ENCODE measurements around the gene ZNF236. TPM values are rescaled to one million over a fixed set of nuclear protein-coding genes. Genes with fewer than 3 reads are reported as not detected.

ZNF236 gene
- total RNA-seq, 1 experiment from 2014 or later, result 6.3 TPM

GRCh38 chr18:76993573-76993972 is 171.2 kb downstream of the ZNF236 start:
- DNase-seq (ENCODE audit: low read depth in 1 of 2, low spot score in 2 of 2), result no peak
- no peaks in the 10 kb centered on the region for H3K36me3 ChIP-seq
- H3K4me3 ChIP-seq, result no peak overlapping the region
- no peaks in the 10 kb centered on the region for H3K9me3 ChIP-seq (replicated peaks)
- H3K4me1 ChIP-seq (replicated peaks), result peaks cover 22% of the 10 kb centered on the region
- no peak overlapping the region for H3K27ac ChIP-seq
- H3K27me3 ChIP-seq (replicated peaks), result peaks cover 23% of the 10 kb centered on the region

- H3K9me3 ChIP-seq (replicated peaks), result no peaks in the 10 kb centered on the region
- peaks cover 23% of the 10 kb centered on the region for H3K27me3 ChIP-seq (replicated peaks)
- no peak overlapping the region for H3K4me3 ChIP-seq
- H3K4me1 ChIP-seq (replicated peaks), result peaks cover 22% of the 10 kb centered on the region
- no peak for DNase-seq (ENCODE audit: low read depth in 1 of 2, low spot score in 2 of 2)
- no peaks in the 10 kb centered on the region for H3K36me3 ChIP-seq
- H3K27ac ChIP-seq, result no peak overlapping the region
Observed at GRCh38 chr18:76994086-76994654, 171.8 kb downstream of the ZNF236 start.

GRCh38 chr18:76995896-76996295 is 173.5 kb downstream of the ZNF236 start:
- Histone ChIP-seq H3K4me3 (no peak overlapping the region), H3K27ac (peak overlapping the region; percentile 54), H3K36me3 (no peaks in the 10 kb centered on the region), H3K9me3 (replicated peaks) (no peaks in the 10 kb centered on the region), H3K27me3 (replicated peaks) (peaks cover 23% of the 10 kb centered on the region), H3K4me1 (replicated peaks) (peaks cover 22% of the 10 kb centered on the region)
- DNase-seq (ENCODE audit: low read depth in 1 of 2, low spot score in 2 of 2), result peak in 1 of 2 experiments; percentile 63

GRCh38 chr18:76996429-76996828 is 174.1 kb downstream of the ZNF236 start:
- no peak for DNase-seq (ENCODE audit: low read depth in 1 of 2, low spot score in 2 of 2)

GRCh38 chr18:76997951-76998808 is 175.8 kb downstream of the ZNF236 start:
- DNase-seq (ENCODE audit: low read depth in 1 of 2, low spot score in 2 of 2), result no peak
- no peaks in the 10 kb centered on the region for H3K9me3 ChIP-seq (replicated peaks)
- H3K27ac ChIP-seq, result no peak overlapping the region
- H3K4me3 ChIP-seq, result no peak overlapping the region
- H3K4me1 ChIP-seq (replicated peaks), result peaks cover 22% of the 10 kb centered on the region
- peaks cover 19% of the 10 kb centered on the region for H3K27me3 ChIP-seq (replicated peaks)
- H3K36me3 ChIP-seq, result no peaks in the 10 kb centered on the region

More at GRCh38 chr18:76996429-76996828, 174.1 kb downstream of the ZNF236 start:
- Histone ChIP-seq H3K27me3 (replicated peaks) (peaks cover 23% of the 10 kb centered on the region), H3K27ac (peak overlapping the region; percentile 54), H3K9me3 (replicated peaks) (no peaks in the 10 kb centered on the region), H3K36me3 (no peaks in the 10 kb centered on the region), H3K4me1 (replicated peaks) (peaks cover 22% of the 10 kb centered on the region), H3K4me3 (no peak overlapping the region)

GRCh38 chr18:76999077-76999476 is 176.7 kb downstream of the ZNF236 start:
- H3K27me3 ChIP-seq (replicated peaks), result peaks cover 22% of the 10 kb centered on the region
- no peak for DNase-seq (ENCODE audit: low read depth in 1 of 2, low spot score in 2 of 2)
- H3K36me3 ChIP-seq, result no peaks in the 10 kb centered on the region
- no peak overlapping the region for H3K4me3 ChIP-seq
- H3K9me3 ChIP-seq (replicated peaks), result no peaks in the 10 kb centered on the region
- H3K4me1 ChIP-seq (replicated peaks), result peaks cover 22% of the 10 kb centered on the region
- H3K27ac ChIP-seq, result no peak overlapping the region

GRCh38 chr18:77000527-77000926 is 178.2 kb downstream of the ZNF236 start:
- H3K27me3 ChIP-seq (replicated peaks), result peaks cover 22% of the 10 kb centered on the region; the same call in 1 of the 2 replicates
- peak in 1 of 2 experiments; percentile 42 for DNase-seq (ENCODE audit: low read depth in 1 of 2, low spot score in 2 of 2)
- no peak overlapping the region for H3K4me3 ChIP-seq
- peaks cover 17% of the 10 kb centered on the region for H3K4me1 ChIP-seq (replicated peaks)
- H3K27ac ChIP-seq, result no peak overlapping the region
- no peaks in the 10 kb centered on the region for H3K9me3 ChIP-seq (replicated peaks)
- H3K36me3 ChIP-seq, result no peaks in the 10 kb centered on the region

GRCh38 chr18:77001041-77001440 is 178.7 kb downstream of the ZNF236 start:
- Histone ChIP-seq H3K27me3 (replicated peaks) (peaks cover 22% of the 10 kb centered on the region; the same call in 1 of the 2 replicates), H3K27ac (no peak overlapping the region), H3K9me3 (replicated peaks) (no peaks in the 10 kb centered on the region), H3K4me3 (no peak overlapping the region), H3K36me3 (no peaks in the 10 kb centered on the region), H3K4me1 (replicated peaks) (peaks cover 12% of the 10 kb centered on the region)
- no peak for DNase-seq (ENCODE audit: low read depth in 1 of 2, low spot score in 2 of 2)

GRCh38 chr18:77001979-77002378 is 179.6 kb downstream of the ZNF236 start:
- Histone ChIP-seq H3K36me3 (no peaks in the 10 kb centered on the region), H3K27me3 (replicated peaks) (peaks cover 22% of the 10 kb centered on the region; the same call in 1 of the 2 replicates), H3K4me1 (replicated peaks) (peaks cover 3% of the 10 kb centered on the region), H3K4me3 (no peak overlapping the region), H3K27ac (no peak overlapping the region), H3K9me3 (replicated peaks) (no peaks in the 10 kb centered on the region)
- no peak for DNase-seq (ENCODE audit: low read depth in 1 of 2, low spot score in 2 of 2)

GRCh38 chr18:77002496-77002895 is 180.1 kb downstream of the ZNF236 start:
- no peak for DNase-seq (ENCODE audit: low read depth in 1 of 2, low spot score in 2 of 2)
- peaks cover 22% of the 10 kb centered on the region; the same call in 1 of the 2 replicates for H3K27me3 ChIP-seq (replicated peaks)

GRCh38 chr18:77003316-77003715 is 181.0 kb downstream of the ZNF236 start:
- H3K27ac ChIP-seq, result no peak overlapping the region
- no peak for DNase-seq (ENCODE audit: low read depth in 1 of 2, low spot score in 2 of 2)
- H3K9me3 ChIP-seq (replicated peaks), result no peaks in the 10 kb centered on the region
- peaks cover 27% of the 10 kb centered on the region; the same call in 1 of the 2 replicates for H3K27me3 ChIP-seq (replicated peaks)
- no peak overlapping the region for H3K4me3 ChIP-seq
- H3K36me3 ChIP-seq, result no peaks in the 10 kb centered on the region
- H3K4me1 ChIP-seq (replicated peaks), result no peaks in the 10 kb centered on the region

More at GRCh38 chr18:77002496-77002895, 180.1 kb downstream of the ZNF236 start:
- Histone ChIP-seq H3K4me3 (no peak overlapping the region), H3K4me1 (replicated peaks) (no peaks in the 10 kb centered on the region), H3K9me3 (replicated peaks) (no peaks in the 10 kb centered on the region), H3K27ac (no peak overlapping the region), H3K36me3 (no peaks in the 10 kb centered on the region)

GRCh38 chr18:77004555-77005380 is 182.4 kb downstream of the ZNF236 start:
- Histone ChIP-seq H3K9me3 (replicated peaks) (no peaks in the 10 kb centered on the region), H3K4me3 (no peak overlapping the region), H3K27me3 (replicated peaks) (peaks cover 27% of the 10 kb centered on the region; the same call in 1 of the 2 replicates), H3K27ac (no peak overlapping the region), H3K36me3 (no peaks in the 10 kb centered on the region), H3K4me1 (replicated peaks) (no peaks in the 10 kb centered on the region)
- no peak for DNase-seq (ENCODE audit: low read depth in 1 of 2, low spot score in 2 of 2)

GRCh38 chr18:77005651-77006195 is 183.4 kb downstream of the ZNF236 start:
- Histone ChIP-seq H3K4me1 (replicated peaks) (no peaks in the 10 kb centered on the region), H3K27ac (no peak overlapping the region), H3K36me3 (no peaks in the 10 kb centered on the region), H3K4me3 (no peak overlapping the region), H3K27me3 (replicated peaks) (peaks cover 33% of the 10 kb centered on the region; the same call in 1 of the 2 replicates), H3K9me3 (replicated peaks) (no peaks in the 10 kb centered on the region)
- DNase-seq (ENCODE audit: low read depth in 1 of 2, low spot score in 2 of 2), result no peak
